Measurements from ENCODE around the gene SWAP70.

- TF ChIP-seq, protein P1, sequence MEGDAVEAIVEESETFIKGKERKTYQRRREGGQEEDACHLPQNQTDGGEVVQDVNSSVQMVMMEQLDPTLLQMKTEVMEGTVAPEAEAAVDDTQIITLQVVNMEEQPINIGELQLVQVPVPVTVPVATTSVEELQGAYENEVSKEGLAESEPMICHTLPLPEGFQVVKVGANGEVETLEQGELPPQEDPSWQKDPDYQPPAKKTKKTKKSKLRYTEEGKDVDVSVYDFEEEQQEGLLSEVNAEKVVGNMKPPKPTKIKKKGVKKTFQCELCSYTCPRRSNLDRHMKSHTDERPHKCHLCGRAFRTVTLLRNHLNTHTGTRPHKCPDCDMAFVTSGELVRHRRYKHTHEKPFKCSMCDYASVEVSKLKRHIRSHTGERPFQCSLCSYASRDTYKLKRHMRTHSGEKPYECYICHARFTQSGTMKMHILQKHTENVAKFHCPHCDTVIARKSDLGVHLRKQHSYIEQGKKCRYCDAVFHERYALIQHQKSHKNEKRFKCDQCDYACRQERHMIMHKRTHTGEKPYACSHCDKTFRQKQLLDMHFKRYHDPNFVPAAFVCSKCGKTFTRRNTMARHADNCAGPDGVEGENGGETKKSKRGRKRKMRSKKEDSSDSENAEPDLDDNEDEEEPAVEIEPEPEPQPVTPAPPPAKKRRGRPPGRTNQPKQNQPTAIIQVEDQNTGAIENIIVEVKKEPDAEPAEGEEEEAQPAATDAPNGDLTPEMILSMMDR (IDR thresholded peaks at IDR 0.05 in 8 of 11, conservative IDR thresholded peaks at IDR 0.05 in 3 of 11) = no peak
- TF ChIP-seq POLR2A (IDR thresholded peaks at IDR 0.05) (no peak), POLR2AphosphoS5 (IDR thresholded peaks at IDR 0.05) (no peak)
Measured at GRCh38 chr11:9731256-9731655, 67.4 kb downstream of the SWAP70 start.

Data from spleen (tissue), 7 donors.